NB4 (cell line): Measurements from ENCODE around the gene SLC49A3.

Experiments used
- DNase-seq: peaks from one replicate; pipeline ENCODE4 v3.0.0; 2010; ENCODE audit warnings: low read depth
- H3K4me3 ChIP-seq: one replicate; pipeline ENCODE4 v1.5.1; 2011; ENCODE audit warnings: mild to moderate bottlenecking, low read depth, low read length, moderate library complexity
- MYC ChIP-seq: IDR thresholded peaks from 2 replicates; pipeline ENCODE4 v1.6.1; 2011; ENCODE audit warnings: low read depth, low read length
- POLR2A ChIP-seq: IDR thresholded peaks from 2 replicates; pipeline ENCODE4 v1.6.1; 2011; ENCODE audit warnings: mild to moderate bottlenecking; ENCODE audit not compliant: insufficient read length; ENCODE audit errors: extremely low read depth
- TF ChIP-seq, protein P1 (sequence below): IDR thresholded peaks from one replicate; pipeline ENCODE4 v1.5.1; 2012; ENCODE audit warnings: low read depth, low read length
- TF ChIP-seq, protein P2 (sequence below): IDR thresholded peaks from 2 replicates; pipeline ENCODE4 v1.6.1; 2011; ENCODE audit warnings: low read depth, low read length

The SLC49A3 gene

DNA sequence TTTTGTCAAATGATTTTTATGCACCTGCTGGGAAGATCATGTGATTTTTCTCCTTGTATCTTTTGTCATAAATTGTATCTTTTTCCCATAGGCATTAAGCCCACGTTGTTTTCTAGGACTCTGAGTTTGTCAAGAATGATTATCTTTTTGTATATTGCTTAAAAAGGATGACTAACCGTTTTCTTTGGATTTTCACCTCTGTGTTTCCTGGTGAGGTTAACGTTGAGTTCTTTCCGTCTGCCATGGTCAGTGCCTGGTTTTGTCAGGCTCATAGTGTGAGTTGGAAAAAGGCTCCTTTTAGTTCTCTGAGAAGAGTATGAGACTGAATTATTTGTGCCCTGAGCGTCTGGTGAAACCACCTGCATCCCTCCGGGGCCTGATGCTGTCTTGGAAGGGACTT, 38.6 kb upstream of the SLC49A3 start:
- H3K4me3 ChIP-seq: no peak overlapping the region
- no peak for TF ChIP-seq POLR2A
- TF ChIP-seq MYC: no peak
- TF ChIP-seq, protein P1, sequence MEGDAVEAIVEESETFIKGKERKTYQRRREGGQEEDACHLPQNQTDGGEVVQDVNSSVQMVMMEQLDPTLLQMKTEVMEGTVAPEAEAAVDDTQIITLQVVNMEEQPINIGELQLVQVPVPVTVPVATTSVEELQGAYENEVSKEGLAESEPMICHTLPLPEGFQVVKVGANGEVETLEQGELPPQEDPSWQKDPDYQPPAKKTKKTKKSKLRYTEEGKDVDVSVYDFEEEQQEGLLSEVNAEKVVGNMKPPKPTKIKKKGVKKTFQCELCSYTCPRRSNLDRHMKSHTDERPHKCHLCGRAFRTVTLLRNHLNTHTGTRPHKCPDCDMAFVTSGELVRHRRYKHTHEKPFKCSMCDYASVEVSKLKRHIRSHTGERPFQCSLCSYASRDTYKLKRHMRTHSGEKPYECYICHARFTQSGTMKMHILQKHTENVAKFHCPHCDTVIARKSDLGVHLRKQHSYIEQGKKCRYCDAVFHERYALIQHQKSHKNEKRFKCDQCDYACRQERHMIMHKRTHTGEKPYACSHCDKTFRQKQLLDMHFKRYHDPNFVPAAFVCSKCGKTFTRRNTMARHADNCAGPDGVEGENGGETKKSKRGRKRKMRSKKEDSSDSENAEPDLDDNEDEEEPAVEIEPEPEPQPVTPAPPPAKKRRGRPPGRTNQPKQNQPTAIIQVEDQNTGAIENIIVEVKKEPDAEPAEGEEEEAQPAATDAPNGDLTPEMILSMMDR: no peak
- TF ChIP-seq, protein P2, sequence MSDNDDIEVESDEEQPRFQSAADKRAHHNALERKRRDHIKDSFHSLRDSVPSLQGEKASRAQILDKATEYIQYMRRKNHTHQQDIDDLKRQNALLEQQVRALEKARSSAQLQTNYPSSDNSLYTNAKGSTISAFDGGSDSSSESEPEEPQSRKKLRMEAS: no peak
- no peak for DNase-seq

DNA sequence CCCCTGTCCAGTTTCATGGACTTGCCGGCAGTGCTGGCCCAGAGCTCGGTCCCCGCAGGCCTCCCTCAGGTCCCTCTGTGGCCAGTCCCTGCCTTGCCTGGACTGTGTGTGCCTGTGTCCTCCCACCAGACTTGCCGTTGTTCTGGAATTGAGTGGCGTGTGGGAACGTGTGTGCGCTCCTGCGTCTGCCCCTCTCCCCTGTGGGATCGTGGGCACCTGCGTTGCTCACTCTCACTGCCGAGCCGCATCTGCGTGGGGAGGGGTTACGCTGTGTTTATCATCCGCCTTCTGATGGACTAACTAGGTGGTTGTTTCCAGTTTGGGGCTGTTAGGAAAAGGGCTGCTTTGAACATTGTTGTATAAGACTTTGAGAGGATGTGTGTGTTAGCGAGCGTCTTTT, 37.9 kb upstream of the SLC49A3 start:
- no peak overlapping the region for H3K4me3 ChIP-seq
- DNase-seq: no peak
- TF ChIP-seq, protein P1: no peak
- no peak for TF ChIP-seq POLR2A
- TF ChIP-seq MYC: no peak
- TF ChIP-seq, protein P2: no peak

DNA sequence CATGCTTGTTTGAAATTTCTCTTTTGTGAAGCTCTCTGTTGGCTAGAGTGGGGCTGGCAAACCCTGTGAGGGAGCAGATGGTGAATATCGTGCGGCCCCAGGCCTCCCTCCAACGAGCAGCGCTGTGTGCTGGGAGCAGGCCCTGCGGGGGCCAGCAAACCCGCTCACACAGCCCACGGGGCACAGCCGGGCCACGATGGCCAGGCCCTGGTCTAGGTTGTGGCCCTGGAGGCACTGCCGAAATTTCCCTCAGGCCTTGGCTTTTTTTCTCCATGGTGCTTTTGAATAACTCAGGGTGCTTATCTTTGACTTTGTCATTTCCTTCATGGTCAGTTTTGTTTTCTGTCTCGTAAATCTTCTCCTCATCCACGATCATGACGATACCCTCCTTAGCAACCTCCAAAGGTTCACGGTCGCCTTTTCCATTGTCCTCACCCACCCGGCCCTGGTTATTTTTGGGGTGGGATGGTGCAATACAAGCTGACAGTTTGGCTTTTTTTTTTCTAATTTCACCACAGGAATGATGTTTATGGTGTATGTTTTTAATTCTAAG, 37.4 kb upstream of the SLC49A3 start:
- no peak overlapping the region for H3K4me3 ChIP-seq
- peak; percentile 33 for DNase-seq
- TF ChIP-seq, protein P2: no peak
- TF ChIP-seq, protein P1: no peak
- TF ChIP-seq MYC (no peak), POLR2A (no peak)

DNA sequence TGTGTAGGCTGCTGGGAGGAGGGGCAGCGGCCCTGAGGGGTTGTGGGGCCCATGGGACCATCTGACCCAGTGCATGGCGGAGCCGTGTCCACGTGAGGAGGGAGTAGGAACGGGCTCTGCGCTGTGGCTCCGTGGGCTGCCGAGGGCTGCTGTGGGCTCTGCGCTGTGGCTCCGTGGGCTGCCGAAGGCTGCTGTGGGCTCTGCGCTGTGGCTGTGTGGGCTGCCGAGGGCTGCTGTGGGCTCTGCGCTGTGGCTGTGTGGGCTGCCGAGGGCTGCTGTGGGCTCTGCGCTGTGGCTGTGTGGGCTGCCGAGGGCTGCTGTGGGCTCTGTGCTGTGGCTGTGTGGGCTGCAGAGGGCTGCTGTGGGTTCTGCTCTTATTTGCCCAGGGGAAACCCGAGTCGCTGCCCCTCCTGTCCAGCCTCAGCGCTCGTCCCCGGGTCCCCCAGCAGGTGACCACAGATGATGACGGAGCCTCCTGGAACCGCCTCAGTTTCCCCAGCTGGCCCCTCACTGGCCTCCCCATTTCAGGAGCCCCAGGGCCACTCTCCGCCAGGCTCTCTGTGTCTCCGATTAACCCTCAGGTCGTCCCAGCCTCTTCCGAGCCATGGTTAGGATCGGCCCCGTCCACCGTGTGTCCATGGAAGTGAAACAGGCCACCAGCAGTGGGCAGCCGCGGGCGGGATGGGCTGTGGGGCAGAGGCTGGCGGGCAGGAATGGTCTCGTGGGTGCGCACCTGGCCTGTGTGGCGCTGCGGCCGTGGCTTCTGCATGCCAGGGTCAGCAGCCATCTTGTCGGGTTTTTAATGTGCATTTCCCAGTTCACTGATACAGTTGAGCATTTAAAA, 36.7 kb upstream of the SLC49A3 start:
- no peak overlapping the region for H3K4me3 ChIP-seq
- DNase-seq: no peak
- TF ChIP-seq, protein P1: no peak
- TF ChIP-seq MYC (no peak), POLR2A (no peak)
- TF ChIP-seq, protein P2: no peak

DNA sequence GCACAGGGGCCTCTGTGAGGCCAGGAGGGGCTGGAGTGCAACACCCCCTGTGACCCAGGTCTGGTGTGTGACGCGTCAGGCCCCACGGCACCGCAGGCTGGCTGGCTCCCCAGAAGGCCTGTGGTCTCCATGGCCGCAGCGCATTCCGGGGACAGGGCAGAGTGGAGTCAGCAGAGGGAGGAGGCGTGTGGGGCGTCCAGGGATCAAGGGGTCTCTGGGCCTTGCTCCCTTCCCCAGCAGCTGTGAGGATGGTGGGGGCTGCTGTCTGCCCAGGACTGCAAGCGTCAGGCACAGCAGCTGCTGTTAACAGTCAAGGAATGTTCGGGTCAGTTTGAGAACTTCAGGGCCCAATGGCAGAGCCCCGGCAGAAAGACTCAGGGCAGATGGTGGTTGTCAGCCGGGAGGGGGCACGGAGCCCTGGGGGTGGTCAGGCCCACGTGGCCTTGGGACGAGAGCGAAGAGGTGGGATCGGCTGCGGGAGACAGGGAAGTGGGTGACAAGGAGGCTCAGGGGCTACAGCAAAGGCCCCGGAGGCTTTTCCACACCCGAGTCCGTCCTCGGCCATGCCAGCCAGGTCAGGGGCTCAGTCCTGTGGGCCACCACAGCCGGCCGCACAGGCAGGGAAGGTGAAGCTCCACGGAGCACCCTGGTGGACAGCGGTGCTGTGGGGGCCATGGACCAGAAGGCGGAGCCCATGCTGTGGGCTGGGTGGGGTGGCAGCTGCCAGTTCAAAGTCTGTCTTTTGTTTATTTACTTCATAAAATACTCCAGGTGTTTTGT, 35.0 kb upstream of the SLC49A3 start:
- DNase-seq: no peak
- TF ChIP-seq, protein P2: no peak
- TF ChIP-seq POLR2A (no peak), MYC (no peak)
- TF ChIP-seq, protein P1: no peak
- no peak overlapping the region for H3K4me3 ChIP-seq
